ENCODE results near the gene CFAP298.

Gene CFAP298

DNA sequence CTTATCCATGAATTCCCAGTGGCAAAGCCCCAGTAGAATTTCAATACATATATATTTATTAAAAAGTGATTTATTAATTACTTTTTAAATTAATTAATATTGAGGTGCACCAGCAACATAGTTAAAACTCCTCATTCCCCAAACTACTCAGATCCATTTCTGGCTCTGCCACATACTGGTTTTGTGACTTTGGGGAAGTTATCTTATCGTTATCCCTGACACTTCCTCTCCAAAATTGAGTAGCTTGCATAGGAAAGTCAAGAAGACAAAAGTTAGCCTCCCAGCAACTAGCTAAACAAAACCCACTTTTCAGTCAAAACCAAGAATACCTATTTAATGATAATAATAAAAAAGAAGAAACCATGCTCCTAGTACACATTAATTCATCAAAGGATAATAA, 62.7 kb downstream of the CFAP298 start:
- Histone ChIP-seq H3K27ac (ENCODE audit: poor library complexity, severe bottlenecking) (no peak overlapping the region), H3K36me3 (ENCODE audit: low read depth) (no peaks in the 10 kb centered on the region), H3K4me1 (ENCODE audit: insufficient read depth, poor library complexity, severe bottlenecking) (no peaks in the 10 kb centered on the region), H3K27me3 (ENCODE audit: insufficient read depth, poor library complexity, severe bottlenecking) (no peaks in the 10 kb centered on the region), H3K9me3 (ENCODE audit: severe bottlenecking) (no peaks in the 10 kb centered on the region), H3K4me3 (ENCODE audit: severe bottlenecking) (no peak overlapping the region)
- no peak for ATAC-seq (ENCODE audit: low read depth)
- DNase-seq (ENCODE audit: low spot score): no peak
- TF ChIP-seq, protein P1, sequence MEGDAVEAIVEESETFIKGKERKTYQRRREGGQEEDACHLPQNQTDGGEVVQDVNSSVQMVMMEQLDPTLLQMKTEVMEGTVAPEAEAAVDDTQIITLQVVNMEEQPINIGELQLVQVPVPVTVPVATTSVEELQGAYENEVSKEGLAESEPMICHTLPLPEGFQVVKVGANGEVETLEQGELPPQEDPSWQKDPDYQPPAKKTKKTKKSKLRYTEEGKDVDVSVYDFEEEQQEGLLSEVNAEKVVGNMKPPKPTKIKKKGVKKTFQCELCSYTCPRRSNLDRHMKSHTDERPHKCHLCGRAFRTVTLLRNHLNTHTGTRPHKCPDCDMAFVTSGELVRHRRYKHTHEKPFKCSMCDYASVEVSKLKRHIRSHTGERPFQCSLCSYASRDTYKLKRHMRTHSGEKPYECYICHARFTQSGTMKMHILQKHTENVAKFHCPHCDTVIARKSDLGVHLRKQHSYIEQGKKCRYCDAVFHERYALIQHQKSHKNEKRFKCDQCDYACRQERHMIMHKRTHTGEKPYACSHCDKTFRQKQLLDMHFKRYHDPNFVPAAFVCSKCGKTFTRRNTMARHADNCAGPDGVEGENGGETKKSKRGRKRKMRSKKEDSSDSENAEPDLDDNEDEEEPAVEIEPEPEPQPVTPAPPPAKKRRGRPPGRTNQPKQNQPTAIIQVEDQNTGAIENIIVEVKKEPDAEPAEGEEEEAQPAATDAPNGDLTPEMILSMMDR (IDR thresholded peaks at IDR 0.05; ENCODE audit: poor library complexity, severe bottlenecking): no peak
